GM12872 (cell line): ENCODE data around the gene UNC45B.
"Not testable (repeated sequence)": the region's sequence is repeated elsewhere in the genome, so short reads cannot be mapped to it uniquely, and the experiment has no call there.

Experiments used
- TF ChIP-seq, protein P1 (sequence below): IDR thresholded peaks from 3 replicates; pipeline ENCODE4 v1.5.1; 2011; ENCODE audit warnings: low read depth, mild to moderate bottlenecking, low read length, moderate library complexity; ENCODE audit not compliant: insufficient read depth

UNC45B gene

GRCh38 chr17:35192708-35193107, 45.1 kb downstream of the UNC45B start:
- TF ChIP-seq, protein P1, sequence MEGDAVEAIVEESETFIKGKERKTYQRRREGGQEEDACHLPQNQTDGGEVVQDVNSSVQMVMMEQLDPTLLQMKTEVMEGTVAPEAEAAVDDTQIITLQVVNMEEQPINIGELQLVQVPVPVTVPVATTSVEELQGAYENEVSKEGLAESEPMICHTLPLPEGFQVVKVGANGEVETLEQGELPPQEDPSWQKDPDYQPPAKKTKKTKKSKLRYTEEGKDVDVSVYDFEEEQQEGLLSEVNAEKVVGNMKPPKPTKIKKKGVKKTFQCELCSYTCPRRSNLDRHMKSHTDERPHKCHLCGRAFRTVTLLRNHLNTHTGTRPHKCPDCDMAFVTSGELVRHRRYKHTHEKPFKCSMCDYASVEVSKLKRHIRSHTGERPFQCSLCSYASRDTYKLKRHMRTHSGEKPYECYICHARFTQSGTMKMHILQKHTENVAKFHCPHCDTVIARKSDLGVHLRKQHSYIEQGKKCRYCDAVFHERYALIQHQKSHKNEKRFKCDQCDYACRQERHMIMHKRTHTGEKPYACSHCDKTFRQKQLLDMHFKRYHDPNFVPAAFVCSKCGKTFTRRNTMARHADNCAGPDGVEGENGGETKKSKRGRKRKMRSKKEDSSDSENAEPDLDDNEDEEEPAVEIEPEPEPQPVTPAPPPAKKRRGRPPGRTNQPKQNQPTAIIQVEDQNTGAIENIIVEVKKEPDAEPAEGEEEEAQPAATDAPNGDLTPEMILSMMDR, result no peak

DNA sequence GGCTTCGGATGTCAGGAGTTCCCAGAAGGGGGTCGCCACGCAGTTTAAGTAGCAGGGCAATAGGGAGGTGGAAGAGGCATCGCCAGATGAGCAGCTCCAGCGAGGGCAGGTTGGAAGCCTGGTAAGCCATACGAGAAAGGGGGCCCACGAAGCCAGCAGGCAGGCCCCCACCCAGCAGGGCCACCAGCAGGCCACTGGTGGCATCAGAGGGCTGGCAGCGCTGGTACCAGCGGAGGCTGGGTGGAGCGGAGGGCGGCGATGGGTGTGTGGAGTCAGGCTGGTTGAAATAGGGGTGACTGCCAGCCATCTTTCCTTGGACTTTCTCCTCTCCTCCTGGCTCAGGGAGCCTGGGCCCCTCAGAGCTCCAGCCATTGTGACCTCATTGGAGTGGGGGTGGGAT, 46.4 kb downstream of the UNC45B start, which contains the start of gene SLC35G3:
TSS of gene SLC35G3 (minus strand) at position 393 of the 400 bp plus-strand sequence. CDS start at position 307, 86 bp downstream.
- TF ChIP-seq, protein P1, result not testable (repeated sequence)

DNA sequence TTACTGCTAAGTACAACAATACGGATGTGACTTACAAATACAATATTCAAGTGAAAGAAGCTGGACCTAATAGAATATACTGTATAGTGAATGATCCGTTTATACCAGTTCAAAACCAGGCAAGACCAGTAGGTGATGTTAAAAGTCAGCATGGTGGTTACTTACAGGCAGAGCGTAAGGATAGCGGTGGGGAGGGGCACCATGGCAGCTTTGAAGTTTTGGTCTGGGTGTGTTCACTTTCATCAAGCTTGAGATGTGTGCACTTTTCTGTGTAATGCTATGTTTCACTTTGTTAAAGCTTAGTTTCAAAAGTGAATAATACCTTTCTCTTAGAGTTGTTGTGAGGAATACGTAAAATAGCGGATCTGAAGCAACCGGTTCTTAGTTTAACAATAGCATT, 63.1 kb downstream of the UNC45B start:
- TF ChIP-seq, protein P1, result no peak

DNA sequence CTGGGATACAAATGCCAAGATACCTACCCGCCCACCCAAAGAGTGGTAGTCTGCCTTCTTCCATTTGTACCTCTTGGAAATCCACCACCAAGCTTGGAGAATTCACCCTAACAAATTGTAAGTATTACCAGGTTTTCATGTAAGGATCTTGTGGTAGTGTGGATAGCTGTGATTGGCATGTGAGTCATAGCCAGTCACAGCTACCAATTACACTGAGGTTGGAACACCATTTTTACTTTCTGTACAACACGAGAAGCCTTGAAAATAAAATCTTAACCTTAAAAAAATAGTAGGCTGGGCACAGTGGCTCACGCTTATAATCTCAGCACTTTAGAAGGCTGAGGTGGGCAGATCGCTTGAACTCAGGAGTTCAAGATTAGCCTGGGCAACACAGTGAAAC, 65.1 kb downstream of the UNC45B start:
- TF ChIP-seq, protein P1, result no peak

GRCh38 chr17:35213412-35213940, 65.9 kb downstream of the UNC45B start:
- TF ChIP-seq, protein P1, result no peak

DNA sequence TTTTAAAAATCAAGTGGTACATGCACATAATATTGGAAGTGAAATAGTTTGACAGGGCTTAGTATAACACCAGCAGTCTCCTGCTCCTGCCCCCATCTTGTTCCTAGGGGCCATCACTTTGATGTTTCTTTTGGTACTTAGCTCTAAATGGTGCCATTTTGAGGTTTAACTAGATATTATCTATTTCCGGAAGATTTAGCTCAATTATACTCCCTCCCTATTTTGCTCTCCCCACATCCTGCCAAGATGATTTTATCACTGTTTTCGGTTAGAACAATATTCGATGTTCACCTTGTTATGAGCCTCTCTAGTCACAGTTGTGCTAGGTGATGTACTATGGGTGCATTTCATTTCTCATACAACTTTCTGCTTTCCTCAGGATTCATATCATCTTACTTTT, 66.6 kb downstream of the UNC45B start:
- TF ChIP-seq, protein P1, result no peak

DNA sequence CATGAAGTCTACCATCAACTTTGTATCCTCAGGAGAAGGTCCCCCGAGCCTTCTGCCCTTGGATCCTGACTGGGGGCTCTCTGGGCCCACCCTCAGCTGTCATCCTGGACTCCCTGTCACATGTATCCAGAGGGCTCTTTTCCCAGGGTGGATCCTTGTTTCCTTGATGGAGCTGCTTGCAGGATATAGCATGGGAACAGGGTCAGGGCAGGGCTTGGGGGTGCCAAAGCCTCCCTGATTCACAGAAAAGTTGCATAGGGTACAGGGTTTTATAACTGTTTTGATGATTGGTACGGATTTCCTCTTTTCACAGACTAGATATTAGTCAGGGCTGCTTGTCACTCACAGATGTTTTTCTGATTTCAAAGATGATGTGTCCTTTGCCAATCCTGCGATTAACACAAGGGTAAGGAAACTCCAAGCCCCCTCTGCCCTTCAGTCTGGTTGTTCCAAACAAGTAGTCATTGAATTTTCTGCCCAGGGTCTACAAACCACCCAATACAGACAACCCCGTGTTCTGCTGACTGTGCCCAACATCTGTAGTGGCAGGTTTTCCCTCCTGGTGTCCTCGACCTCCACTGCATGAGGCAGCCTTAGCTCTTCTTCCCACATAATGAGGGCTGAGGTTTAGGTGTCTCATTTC, 67.1 kb downstream of the UNC45B start:
- TF ChIP-seq, protein P1, result no peak
